HG02885 (cell line): Measurements from ENCODE around the gene KIAA0753.
"Not testable (repeated sequence)": the region's sequence is repeated elsewhere in the genome, so short reads cannot be mapped to it uniquely, and the experiment has no call there.

Experiments used
- ATAC-seq: cut with Tn5 transposase; IDR thresholded peaks from one replicate; pipeline ENCODE4 v1.9.1; 2021; ENCODE audit warnings: mild to moderate bottlenecking; ENCODE audit not compliant: unreplicated experiment, poor library complexity

The KIAA0753 gene

GRCh38 chr17:6603744-6604325, 36.7 kb downstream of the KIAA0753 start:
- ATAC-seq, result no peak

- no peak for ATAC-seq
Measured at GRCh38 chr17:6602141-6602540, 38.4 kb downstream of the KIAA0753 start.

- no peak for ATAC-seq
Measured at GRCh38 chr17:6599364-6599763, 41.1 kb downstream of the KIAA0753 start.

GRCh38 chr17:6597727-6598126, 42.8 kb downstream of the KIAA0753 start:
- no peak for ATAC-seq

- ATAC-seq, result no peak
Measured at GRCh38 chr17:6596941-6597340, 43.6 kb downstream of the KIAA0753 start.

- ATAC-seq, result no peak
Measured at GRCh38 chr17:6596511-6596910, 44.0 kb downstream of the KIAA0753 start.

GRCh38 chr17:6596081-6596480, 44.4 kb downstream of the KIAA0753 start:
- no peak for ATAC-seq

GRCh38 chr17:6593371-6593770, 47.1 kb downstream of the KIAA0753 start:
- ATAC-seq, result not testable (repeated sequence)

GRCh38 chr17:6592173-6592572, 48.3 kb downstream of the KIAA0753 start:
- no peak for ATAC-seq

- no peak for ATAC-seq
Measured at GRCh38 chr17:6591599-6592158, 48.8 kb downstream of the KIAA0753 start.

- no peak for ATAC-seq
Measured at GRCh38 chr17:6589266-6589946, 51.1 kb downstream of the KIAA0753 start.

- ATAC-seq, result no peak
Measured at GRCh38 chr17:6588165-6588564, 52.3 kb downstream of the KIAA0753 start.

GRCh38 chr17:6587310-6587709, 53.2 kb downstream of the KIAA0753 start:
- no peak for ATAC-seq

GRCh38 chr17:6583411-6583810, 57.1 kb downstream of the KIAA0753 start:
- ATAC-seq, result no peak

- ATAC-seq, result no peak
Measured at GRCh38 chr17:6580625-6581024, 59.9 kb downstream of the KIAA0753 start.

- no peak for ATAC-seq
Measured at GRCh38 chr17:6578491-6578890, 62.0 kb downstream of the KIAA0753 start.

GRCh38 chr17:6577686-6578263, 62.7 kb downstream of the KIAA0753 start:
- ATAC-seq, result no peak

- ATAC-seq, result no peak
Measured at GRCh38 chr17:6576038-6576785, 64.3 kb downstream of the KIAA0753 start.

GRCh38 chr17:6575596-6575988, 64.9 kb downstream of the KIAA0753 start:
- ATAC-seq, result no peak

GRCh38 chr17:6574687-6575595, 65.6 kb downstream of the KIAA0753 start:
- ATAC-seq, result peak; percentile 79
